Pons (tissue), 1 donor: ENCODE data around the gene SSH2.

Source experiments
- DNase-seq: peaks from one replicate; pipeline ENCODE4 v3.0.0-alpha.2; 2016; ENCODE audit warnings: low spot score

Gene SSH2

GRCh38 chr17:29608986-29609385 lies 321.0 kb downstream of the SSH2 start:
- DNase-seq, result no peak

DNA sequence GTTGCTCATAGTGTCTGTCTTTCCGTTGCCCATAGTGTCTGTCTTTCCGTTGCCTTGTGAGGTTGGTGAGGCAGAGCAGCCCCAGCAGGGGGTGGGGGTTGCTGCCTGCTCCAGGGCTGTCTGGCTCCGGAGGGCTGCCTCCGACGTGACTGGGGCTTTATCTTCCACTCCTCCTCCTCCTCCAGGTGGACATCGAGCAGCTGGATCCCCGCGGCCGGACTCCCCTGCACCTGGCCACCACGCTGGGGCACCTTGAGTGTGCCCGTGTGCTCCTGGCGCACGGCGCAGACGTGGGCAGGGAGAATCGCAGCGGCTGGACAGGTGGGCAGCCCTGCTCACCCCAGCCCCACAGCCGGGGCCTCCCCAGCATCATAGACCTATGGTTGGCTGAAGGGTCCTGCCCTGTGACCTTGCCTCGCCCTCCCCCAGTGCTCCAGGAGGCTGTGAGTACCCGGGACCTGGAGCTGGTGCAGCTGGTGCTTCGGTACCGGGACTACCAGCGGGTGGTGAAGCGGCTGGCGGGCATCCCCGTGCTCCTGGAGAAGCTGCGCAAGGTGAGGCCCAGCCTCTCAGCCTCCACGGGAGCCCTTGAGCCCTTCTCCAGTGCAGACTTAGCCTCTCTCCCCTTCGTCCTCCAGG lies 322.4 kb downstream of the SSH2 start:
- no peak for DNase-seq

GRCh38 chr17:29603109-29603674 lies 326.8 kb downstream of the SSH2 start:
- DNase-seq, result no peak

GRCh38 chr17:29597361-29598172 lies 332.5 kb downstream of the SSH2 start:
- no peak for DNase-seq

DNA sequence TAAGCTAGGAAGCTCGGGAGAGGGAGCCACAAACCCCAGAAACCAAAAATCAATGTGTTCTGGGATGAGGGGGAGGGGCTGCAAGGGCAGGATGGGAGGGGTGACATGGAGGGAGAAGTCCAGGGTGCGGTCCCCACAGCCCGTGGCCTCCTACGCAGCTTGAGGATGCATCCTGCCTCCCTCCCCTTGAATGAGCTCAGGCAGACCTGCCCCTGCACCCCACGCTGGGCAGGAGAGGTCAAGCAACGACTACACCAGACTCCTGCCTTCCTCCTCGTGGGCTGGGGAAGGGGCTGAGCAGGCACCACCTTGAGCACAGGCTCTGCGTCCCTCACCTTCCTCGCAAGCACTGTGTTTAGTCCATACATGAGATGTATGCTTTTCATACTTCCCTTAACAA lies 333.2 kb downstream of the SSH2 start:
- no peak for DNase-seq

DNA sequence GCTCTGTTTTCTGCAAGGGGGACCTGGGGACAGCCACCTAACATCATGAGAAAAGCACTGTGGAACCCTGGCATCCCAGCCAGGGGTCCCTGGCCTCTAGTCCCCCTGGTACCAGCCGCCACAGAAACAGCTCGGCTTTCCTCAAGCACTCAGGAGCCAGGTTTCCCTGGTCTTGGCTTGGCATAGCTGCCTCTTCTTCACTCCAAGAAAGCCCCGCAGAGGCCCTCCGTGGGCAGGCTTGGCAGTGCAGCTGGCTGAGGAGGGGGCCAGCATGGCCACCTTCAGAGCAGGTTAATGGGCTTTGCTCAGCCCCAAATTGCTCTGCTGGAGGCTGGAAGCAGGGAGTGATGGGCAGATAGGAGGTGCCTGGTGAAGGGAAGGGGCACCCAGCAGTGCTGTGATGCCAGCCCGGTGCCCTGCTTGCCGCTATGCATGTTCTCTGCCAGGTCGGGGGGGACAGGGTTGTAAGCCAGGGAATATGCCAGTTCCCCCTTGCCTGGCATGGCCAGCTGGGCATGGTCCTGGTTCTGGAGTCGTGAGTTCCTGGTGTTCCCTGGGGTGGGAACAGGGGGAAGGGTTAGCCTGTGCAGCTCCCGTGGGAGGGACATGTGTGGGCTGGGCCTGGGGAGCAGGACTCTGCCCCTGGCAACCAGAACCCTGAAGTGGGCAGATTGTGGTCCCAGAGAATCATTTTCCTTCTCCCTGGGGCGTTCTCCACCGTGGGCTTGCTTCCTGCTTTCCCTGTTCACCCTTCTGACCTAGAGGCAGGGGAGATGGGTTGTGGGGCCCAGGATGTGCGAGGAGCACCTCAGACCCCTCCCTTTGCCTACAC lies 333.9 kb downstream of the SSH2 start:
- no peak for DNase-seq

- no peak for DNase-seq
Measured at GRCh38 chr17:29595107-29595942, 334.7 kb downstream of the SSH2 start.

GRCh38 chr17:29594519-29595090 lies 335.4 kb downstream of the SSH2 start:
- no peak for DNase-seq

DNA sequence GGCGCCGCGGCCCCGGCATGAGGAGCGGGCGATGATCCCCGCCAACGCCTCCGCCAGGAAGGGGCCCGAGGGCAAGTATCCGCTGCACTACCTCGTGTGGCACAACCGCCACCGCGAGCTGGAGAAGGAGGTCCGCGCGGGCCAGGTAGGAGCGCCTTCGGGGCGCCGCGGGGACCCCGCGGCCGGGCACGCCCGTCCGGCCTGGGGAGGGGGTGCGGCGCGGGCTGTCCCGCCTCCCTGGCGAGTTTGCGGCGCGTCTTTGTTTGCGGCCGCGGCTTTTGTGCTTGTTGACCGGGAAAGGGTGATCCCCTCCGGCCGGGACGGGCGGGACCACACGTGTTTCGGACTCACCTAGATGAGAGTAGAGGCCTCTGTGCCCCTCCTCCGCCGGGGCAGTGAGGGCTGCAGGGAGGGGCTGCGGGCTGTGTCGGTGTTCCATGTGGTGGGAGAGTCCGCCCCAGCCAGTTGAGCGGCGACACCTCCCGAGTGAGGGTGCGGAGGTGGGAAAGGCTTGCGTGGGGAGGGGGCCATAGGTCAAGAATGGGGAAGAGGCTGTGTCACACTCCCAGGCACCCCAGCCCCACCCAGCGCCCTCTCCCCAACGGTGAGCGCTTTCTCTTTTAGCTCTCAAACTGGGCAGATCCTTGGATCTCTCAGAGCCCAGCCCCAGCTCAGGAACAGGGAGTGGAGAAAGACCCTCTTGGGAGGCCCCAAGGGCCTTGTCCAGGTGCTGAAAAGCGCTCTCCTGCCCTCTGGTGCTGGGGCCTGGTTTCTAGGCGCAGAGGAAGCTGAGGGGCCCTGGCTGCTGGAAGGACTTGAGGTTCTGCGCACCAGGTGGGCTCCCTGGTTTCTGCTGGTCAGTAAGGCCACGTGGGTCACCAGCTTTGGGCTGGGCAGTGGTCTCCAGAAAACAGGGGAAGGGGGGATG lies 336.2 kb downstream of the SSH2 start:
- DNase-seq, result no peak

DNA sequence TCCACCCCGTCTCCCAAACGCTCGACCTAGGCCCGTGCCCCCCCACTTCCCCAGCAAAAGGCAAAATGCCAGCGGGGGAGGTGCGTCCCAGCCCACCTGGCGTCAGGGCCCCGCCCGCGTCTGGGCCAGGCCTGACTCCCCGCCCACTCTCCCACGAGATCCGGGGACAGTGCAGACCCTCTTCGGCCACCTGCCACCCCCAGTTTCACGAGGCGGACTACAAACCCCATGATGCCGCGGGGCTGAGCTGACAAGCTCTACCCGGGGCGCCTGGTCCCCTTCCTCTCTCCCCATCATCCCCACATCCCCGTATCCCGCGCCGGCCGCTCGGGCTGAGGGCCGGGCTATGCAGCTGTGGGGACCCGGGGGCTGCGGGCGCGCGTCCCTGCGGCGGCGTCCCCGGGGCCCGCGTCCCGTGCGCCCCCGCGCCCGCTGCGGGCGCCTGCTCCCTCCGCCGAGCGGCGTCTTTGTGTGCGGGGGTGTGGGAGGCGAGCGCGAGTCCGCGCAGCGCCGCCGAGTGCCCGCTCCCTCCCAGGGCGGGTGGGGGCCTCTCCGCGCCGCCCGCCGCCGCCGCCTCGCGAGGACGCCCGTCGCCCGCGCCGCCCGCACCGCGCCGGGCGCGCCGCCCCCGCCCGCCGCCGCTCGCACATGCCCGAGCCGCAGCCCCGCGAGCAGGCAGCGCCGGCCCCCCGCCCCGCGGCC lies 337.0 kb downstream of the SSH2 start, which contains the start of gene ANKRD13B:
ANKRD13B (plus strand) TSS at position 283 of the 702 bp plus-strand sequence. CDS start 490 bp downstream, outside the sequence.
- no peak for DNase-seq

GRCh38 chr17:29591737-29592608 lies 338.1 kb downstream of the SSH2 start:
- peak; percentile 84 for DNase-seq

- no peak for DNase-seq
Measured at GRCh38 chr17:29591146-29591736, 338.8 kb downstream of the SSH2 start.

DNA sequence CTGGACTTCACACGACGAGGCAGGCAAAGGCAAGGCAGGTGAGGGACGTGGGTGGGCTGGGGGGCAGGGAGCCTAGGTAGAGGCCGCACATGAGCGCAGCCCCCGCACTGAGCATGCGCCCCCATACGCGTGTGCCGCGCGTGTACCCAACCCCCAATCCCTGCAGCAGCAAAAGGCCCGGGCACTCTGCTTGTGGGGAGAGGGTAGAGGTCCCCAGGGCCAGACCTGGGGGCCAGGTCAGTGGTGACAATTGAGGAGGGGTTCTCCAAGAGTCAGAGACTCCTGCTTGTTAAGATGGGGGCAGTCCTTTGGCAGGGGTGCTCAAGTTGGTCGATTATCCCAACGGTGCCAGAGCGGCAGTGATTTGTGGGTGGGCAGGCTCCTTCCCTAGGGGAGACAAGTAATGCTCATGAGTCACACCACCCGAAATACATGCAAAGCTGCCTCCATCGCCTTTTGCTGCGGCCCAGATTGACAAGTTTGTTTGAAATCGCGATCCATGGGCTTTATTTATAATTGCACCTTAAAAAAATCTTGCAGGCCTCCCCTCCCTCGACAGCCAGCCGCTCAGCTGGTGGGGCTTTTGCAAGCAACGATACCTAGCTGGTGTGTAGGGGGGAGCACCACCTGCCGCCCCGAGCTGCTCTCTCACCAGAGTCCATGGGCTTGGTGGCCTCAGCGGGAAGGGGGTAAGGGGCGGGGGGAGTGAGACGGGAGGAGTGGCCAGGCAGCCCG lies 339.4 kb downstream of the SSH2 start:
- DNase-seq, result no peak

DNA sequence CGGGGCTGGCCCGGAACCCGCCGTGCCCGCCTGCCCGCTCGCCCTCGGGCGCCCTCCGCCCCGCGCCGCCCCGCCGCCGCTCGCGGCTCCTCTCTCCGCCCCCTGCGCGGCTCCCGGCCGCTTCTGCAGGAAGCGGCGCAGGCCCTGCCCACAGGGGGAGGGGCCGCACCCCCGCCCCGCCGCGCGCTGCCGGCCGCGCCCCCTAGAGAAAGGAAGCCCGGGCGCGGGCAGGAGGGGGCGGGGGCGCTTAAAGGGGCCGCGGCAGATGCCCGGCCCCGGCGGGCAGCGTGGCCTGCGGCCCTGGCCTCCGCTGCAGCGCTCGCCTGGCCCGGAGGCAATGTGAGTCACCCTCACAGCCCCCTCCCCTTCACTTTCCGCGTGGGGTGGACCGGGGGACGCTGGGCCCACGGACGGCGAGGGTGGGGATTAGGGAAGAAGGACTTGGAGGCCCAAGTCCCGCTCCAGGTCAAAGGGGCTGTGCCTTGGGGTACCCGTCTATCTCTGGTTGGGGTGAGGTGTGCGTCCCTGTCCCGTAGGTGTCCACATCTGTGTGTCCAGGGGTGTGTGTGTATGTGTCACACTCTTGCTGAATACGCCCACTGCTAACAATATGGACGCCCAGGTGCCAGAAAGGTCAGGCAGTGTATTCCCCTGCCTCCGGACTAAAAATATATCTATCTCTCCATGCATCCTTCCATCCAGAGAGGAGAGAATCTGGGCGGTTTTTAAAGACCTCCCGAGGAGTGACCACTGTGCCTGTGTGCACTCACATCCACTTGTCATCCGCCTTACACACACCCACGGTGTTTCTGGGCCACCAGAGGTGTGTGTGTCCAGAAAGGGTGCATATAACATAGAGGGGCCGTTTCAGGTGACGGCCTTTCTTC lies 340.3 kb downstream of the SSH2 start, which contains the start of gene GIT1:
GIT1 (minus strand) TSS at position 125 of the 887 bp plus-strand sequence. CDS start 270 bp downstream, outside the sequence.
- peak; percentile 87 for DNase-seq

GRCh38 chr17:29588562-29589411 lies 341.2 kb downstream of the SSH2 start:
- no peak for DNase-seq
